ENCODE data around the gene CSF3. TPM values are rescaled to one million over a fixed set of nuclear protein-coding genes. Genes with fewer than 3 reads are reported as not detected.

Gene CSF3
- total RNA-seq, 1 donor from 2014 or later = not detected

- intact Hi-C loops (cut with micrococcal nuclease) = no loop called here
- DNase-seq (ENCODE audit: low spot score) = no peak
- Mint-ChIP-seq H3K9me3 (no peaks in the 10 kb centered on the region), H3K4me3 (ENCODE audit: low read depth) (no peak overlapping the region), H3K27me3 (ENCODE audit: low read depth) (no peaks in the 10 kb centered on the region), H3K4me1 (ENCODE audit: low read depth) (no peaks in the 10 kb centered on the region), H3K36me3 (ENCODE audit: low read depth) (peaks cover 47% of the 10 kb centered on the region), H3K27ac (no peak overlapping the region)
These were observed 17.4 kb downstream of the CSF3 start for GRCh38 chr17:40032322-40033320.

GRCh38 chr17:40033339-40033738 is 18.1 kb downstream of the CSF3 start:
- intact Hi-C loops (cut with micrococcal nuclease) = no loop called here

GRCh38 chr17:40034426-40035161 is 19.4 kb downstream of the CSF3 start:
- intact Hi-C loops (cut with micrococcal nuclease) = no loop called here
- Mint-ChIP-seq H3K27ac (no peak overlapping the region), H3K36me3 (ENCODE audit: low read depth) (peaks cover 34% of the 10 kb centered on the region), H3K4me1 (ENCODE audit: low read depth) (no peaks in the 10 kb centered on the region), H3K27me3 (ENCODE audit: low read depth) (no peaks in the 10 kb centered on the region), H3K4me3 (ENCODE audit: low read depth) (no peak overlapping the region), H3K9me3 (no peaks in the 10 kb centered on the region)
- no peak for DNase-seq (ENCODE audit: low spot score)

More at GRCh38 chr17:40033339-40033738, 18.1 kb downstream of the CSF3 start:
- Mint-ChIP-seq H3K27me3 (ENCODE audit: low read depth) (no peaks in the 10 kb centered on the region), H3K36me3 (ENCODE audit: low read depth) (peaks cover 46% of the 10 kb centered on the region), H3K9me3 (no peaks in the 10 kb centered on the region), H3K4me3 (ENCODE audit: low read depth) (no peak overlapping the region), H3K4me1 (ENCODE audit: low read depth) (no peaks in the 10 kb centered on the region), H3K27ac (no peak overlapping the region)
- DNase-seq (ENCODE audit: low spot score) = no peak

GRCh38 chr17:40035162-40035559 is 19.9 kb downstream of the CSF3 start:
- no peak overlapping the region for H3K27ac Mint-ChIP-seq
- no peaks in the 10 kb centered on the region for H3K27me3 Mint-ChIP-seq (ENCODE audit: low read depth)
- no peak for DNase-seq (ENCODE audit: low spot score)
- H3K4me3 Mint-ChIP-seq (ENCODE audit: low read depth) = no peak overlapping the region
- peaks cover 30% of the 10 kb centered on the region for H3K36me3 Mint-ChIP-seq (ENCODE audit: low read depth)
- intact Hi-C loops (cut with micrococcal nuclease) = no loop called here
- H3K4me1 Mint-ChIP-seq (ENCODE audit: low read depth) = no peaks in the 10 kb centered on the region
- H3K9me3 Mint-ChIP-seq = no peaks in the 10 kb centered on the region

GRCh38 chr17:40038882-40039513 is 23.8 kb downstream of the CSF3 start:
- no peaks in the 10 kb centered on the region for H3K9me3 Mint-ChIP-seq
- H3K4me3 Mint-ChIP-seq (ENCODE audit: low read depth) = no peak overlapping the region
- peaks cover 14% of the 10 kb centered on the region for H3K36me3 Mint-ChIP-seq (ENCODE audit: low read depth)
- H3K27me3 Mint-ChIP-seq (ENCODE audit: low read depth) = no peaks in the 10 kb centered on the region
- intact Hi-C loops (cut with micrococcal nuclease) = no loop called here
- H3K4me1 Mint-ChIP-seq (ENCODE audit: low read depth) = no peaks in the 10 kb centered on the region
- DNase-seq (ENCODE audit: low spot score) = no peak
- no peak overlapping the region for H3K27ac Mint-ChIP-seq

GRCh38 chr17:40041196-40041595 is 26.0 kb downstream of the CSF3 start:
- Mint-ChIP-seq H3K27me3 (ENCODE audit: low read depth) (no peaks in the 10 kb centered on the region), H3K4me1 (ENCODE audit: low read depth) (no peaks in the 10 kb centered on the region), H3K36me3 (ENCODE audit: low read depth) (peaks cover 18% of the 10 kb centered on the region), H3K27ac (no peak overlapping the region), H3K9me3 (no peaks in the 10 kb centered on the region), H3K4me3 (ENCODE audit: low read depth) (no peak overlapping the region)
- intact Hi-C loops (cut with micrococcal nuclease) = no loop called here
- DNase-seq (ENCODE audit: low spot score) = no peak

GRCh38 chr17:40056379-40057015 is 41.3 kb downstream of the CSF3 start:
- Mint-ChIP-seq H3K27me3 (ENCODE audit: low read depth) (peaks cover 22% of the 10 kb centered on the region), H3K27ac (no peak overlapping the region), H3K9me3 (no peaks in the 10 kb centered on the region), H3K4me1 (ENCODE audit: low read depth) (peaks cover 13% of the 10 kb centered on the region), H3K36me3 (ENCODE audit: low read depth) (peaks cover 12% of the 10 kb centered on the region), H3K4me3 (ENCODE audit: low read depth) (no peak overlapping the region)
- no peak for DNase-seq (ENCODE audit: low spot score)
- intact Hi-C loops (cut with micrococcal nuclease) = no loop called here

GRCh38 chr17:40058186-40058784 is 43.0 kb downstream of the CSF3 start:
- no peaks in the 10 kb centered on the region for H3K9me3 Mint-ChIP-seq

GRCh38 chr17:40058865-40059264 is 43.6 kb downstream of the CSF3 start:
- no peak for DNase-seq (ENCODE audit: low spot score)
- H3K4me1 Mint-ChIP-seq (ENCODE audit: low read depth) = peaks cover 18% of the 10 kb centered on the region
- peaks cover 3% of the 10 kb centered on the region for H3K36me3 Mint-ChIP-seq (ENCODE audit: low read depth)
- no peak overlapping the region for H3K4me3 Mint-ChIP-seq (ENCODE audit: low read depth)
- intact Hi-C loops (cut with micrococcal nuclease) = no loop called here
- peaks cover 32% of the 10 kb centered on the region for H3K27me3 Mint-ChIP-seq (ENCODE audit: low read depth)
- H3K27ac Mint-ChIP-seq = no peak overlapping the region
- no peaks in the 10 kb centered on the region for H3K9me3 Mint-ChIP-seq

More at GRCh38 chr17:40058186-40058784, 43.0 kb downstream of the CSF3 start:
- H3K4me3 Mint-ChIP-seq (ENCODE audit: low read depth) = no peak overlapping the region
- H3K27me3 Mint-ChIP-seq (ENCODE audit: low read depth) = peaks cover 32% of the 10 kb centered on the region
- peaks cover 3% of the 10 kb centered on the region for H3K36me3 Mint-ChIP-seq (ENCODE audit: low read depth)
- H3K4me1 Mint-ChIP-seq (ENCODE audit: low read depth) = peaks cover 18% of the 10 kb centered on the region
- intact Hi-C loops (cut with micrococcal nuclease) = no loop called here
- DNase-seq (ENCODE audit: low spot score) = no peak
- H3K27ac Mint-ChIP-seq = no peak overlapping the region

- no peak overlapping the region for H3K27ac Mint-ChIP-seq
- H3K4me3 Mint-ChIP-seq (ENCODE audit: low read depth) = no peak overlapping the region
- no peak for DNase-seq (ENCODE audit: low spot score)
- no peaks in the 10 kb centered on the region for H3K9me3 Mint-ChIP-seq
- no peaks in the 10 kb centered on the region for H3K36me3 Mint-ChIP-seq (ENCODE audit: low read depth)
- intact Hi-C loops (cut with micrococcal nuclease) = loop anchor here (5.0 kb wide), 1 partner anchor 37 kb away; no protein-coding TSS in a partner anchor
- peaks cover 17% of the 10 kb centered on the region for H3K4me1 Mint-ChIP-seq (ENCODE audit: low read depth)
- peaks cover 32% of the 10 kb centered on the region for H3K27me3 Mint-ChIP-seq (ENCODE audit: low read depth)
These were observed 44.7 kb downstream of the CSF3 start for GRCh38 chr17:40059729-40060475.

- intact Hi-C loops (cut with micrococcal nuclease) = loop anchor here (5.0 kb wide), 1 partner anchor 36 kb away; no protein-coding TSS in a partner anchor
- Mint-ChIP-seq H3K9me3 (no peaks in the 10 kb centered on the region), H3K4me3 (ENCODE audit: low read depth) (peak overlapping the region; percentile 79), H3K4me1 (ENCODE audit: low read depth) (peaks cover 13% of the 10 kb centered on the region), H3K36me3 (ENCODE audit: low read depth) (no peaks in the 10 kb centered on the region), H3K27me3 (ENCODE audit: low read depth) (peaks cover 30% of the 10 kb centered on the region), H3K27ac (no peak overlapping the region)
- DNase-seq (ENCODE audit: low spot score) = no peak
These were observed 45.8 kb downstream of the CSF3 start for GRCh38 chr17:40060887-40061608.
